Measurements from ENCODE around the gene CCNB1IP1.
"Not testable (repeated sequence)": the region's sequence is repeated elsewhere in the genome, so short reads cannot be mapped to it uniquely, and the experiment has no call there.

Gene CCNB1IP1, protein sequence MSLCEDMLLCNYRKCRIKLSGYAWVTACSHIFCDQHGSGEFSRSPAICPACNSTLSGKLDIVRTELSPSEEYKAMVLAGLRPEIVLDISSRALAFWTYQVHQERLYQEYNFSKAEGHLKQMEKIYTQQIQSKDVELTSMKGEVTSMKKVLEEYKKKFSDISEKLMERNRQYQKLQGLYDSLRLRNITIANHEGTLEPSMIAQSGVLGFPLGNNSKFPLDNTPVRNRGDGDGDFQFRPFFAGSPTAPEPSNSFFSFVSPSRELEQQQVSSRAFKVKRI

DNA sequence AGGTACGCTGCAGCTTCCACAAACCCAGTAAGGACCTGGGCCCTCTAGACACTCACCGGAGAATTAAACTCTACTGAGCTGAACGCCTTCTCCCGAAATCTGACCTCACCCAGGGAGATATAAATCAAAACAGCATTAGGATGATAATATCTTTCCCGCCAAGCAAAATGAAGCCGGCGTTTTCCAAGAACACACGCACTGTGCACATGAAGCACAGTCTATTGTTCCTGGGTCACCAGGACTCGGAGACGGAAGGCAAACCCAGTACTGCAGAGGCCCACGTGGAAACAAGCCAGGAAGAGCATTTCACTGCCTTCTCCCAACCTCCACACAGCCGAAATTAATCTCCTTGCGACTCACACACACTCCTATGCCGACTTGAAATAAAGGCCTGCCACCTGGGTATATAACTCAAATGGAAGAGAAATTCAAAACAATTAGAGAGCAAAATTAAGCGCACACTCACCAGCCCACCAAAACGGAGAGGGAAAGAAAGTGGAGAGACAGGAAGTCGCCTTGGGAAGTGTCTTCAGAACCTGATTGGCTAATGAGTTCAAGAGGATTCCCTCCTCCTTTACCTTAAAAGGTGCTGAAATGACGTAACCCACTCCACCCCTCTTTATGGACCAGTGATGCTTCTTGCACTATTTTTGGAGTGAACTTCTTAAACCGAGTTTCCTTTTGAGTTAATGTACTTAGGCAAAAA is at the start of gene CCNB1IP1:
Gene CCNB1IP1, minus strand, starts transcription at position 492 of the 706 bp plus-strand sequence. CDS start 16,756 bp downstream, outside the sequence.
- DNase-seq = peak; percentile 85

DNA sequence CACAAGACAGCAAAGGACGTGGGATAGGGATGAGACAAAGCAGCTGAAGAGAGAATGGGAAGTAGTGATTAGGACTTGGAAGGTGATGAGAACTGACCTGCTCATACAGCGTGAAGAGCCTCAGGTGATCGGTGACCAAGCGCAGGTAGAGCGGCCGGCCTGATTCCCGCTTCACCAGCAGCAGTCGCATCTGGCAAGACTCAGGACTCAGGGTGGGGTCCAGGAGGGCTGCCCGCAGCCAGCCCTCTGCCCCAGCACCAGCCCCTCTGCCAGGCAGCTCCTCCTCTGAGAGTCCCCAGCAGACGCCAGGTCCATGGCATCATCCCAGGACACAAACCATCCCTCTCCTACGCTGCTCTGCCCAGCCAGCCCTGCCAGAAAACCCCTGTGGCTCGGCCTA is 49.4 kb upstream of the CCNB1IP1 start:
- no peak for DNase-seq

DNA sequence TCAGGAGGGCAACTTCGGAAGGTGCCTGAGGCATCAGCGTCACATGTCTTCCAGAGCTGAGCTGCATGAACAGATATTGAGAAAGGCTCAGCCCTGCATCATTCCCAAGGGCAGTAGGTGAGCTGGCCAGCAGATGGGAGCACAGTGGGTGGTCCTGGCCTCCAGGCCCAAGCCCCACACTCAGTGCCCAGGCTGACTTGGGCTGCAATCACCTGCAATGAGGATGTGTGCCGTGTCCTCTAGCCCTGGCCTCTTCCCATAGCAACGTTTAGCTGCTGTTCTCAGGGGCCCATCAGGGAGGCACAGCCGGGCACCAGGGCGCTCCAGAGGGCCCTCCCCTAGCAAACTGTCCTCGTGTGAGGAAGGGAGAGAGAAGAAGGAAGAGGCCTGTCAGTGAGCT is 48.3 kb upstream of the CCNB1IP1 start:
- no peak for DNase-seq

DNA sequence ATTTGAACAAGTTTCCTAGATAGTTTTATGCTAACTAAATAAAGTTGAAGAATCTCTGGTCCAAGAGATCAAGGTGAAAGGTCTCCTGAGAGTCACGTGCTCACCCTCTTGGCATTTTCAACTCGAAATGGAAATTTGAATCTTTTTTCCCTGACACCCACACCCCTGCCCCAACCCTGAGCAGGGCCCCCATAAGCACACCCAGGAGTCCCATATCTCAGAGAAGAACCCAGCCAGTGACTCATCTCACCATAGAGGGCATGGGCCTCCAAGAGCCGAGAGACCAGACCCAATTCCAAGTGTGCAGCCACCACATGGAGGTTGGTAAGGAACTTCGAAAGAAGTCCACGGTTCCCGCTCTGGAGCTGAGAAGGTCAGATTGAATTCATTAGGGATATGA is 47.6 kb upstream of the CCNB1IP1 start:
- DNase-seq = no peak

DNA sequence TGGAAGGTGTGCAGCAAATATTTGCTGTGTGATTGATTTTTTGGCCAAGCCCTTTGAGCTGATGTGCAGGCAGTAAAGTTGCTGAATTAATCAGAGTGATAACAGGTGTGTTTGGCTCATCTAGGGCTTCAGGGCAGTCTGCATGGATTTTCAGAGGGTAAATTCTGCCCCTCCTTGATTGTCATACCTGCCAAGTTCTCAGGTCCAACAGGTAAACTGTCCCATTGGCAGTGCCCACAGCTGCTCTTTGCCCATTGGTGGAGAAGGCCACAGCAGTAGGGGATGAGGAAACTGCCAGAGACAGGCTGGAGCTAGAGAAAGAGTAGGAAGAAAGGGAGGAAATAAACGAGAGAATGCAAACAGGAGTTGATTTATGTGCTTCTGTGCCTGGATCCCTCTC is 46.7 kb upstream of the CCNB1IP1 start:
- no peak for DNase-seq

DNA sequence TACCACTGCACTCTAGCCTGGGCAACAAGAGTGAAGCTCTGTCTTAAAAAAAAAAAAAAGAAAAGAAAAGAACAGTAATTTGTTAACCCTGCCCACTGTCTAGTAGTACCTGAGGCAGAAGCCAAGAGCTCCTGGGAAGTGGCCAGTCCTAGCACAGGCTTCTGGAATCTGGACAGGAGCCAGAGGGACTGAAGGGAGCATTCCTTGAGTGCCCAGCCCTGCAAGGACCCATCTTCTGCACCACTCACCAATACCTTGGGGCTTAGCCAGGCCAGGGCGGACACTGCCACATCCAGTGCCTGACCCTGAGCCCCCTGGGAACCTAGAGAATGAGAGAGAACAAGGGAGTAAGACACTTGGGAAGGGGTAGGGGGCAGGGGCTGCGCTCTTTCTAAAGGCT is 44.1 kb upstream of the CCNB1IP1 start:
- no peak for DNase-seq

DNA sequence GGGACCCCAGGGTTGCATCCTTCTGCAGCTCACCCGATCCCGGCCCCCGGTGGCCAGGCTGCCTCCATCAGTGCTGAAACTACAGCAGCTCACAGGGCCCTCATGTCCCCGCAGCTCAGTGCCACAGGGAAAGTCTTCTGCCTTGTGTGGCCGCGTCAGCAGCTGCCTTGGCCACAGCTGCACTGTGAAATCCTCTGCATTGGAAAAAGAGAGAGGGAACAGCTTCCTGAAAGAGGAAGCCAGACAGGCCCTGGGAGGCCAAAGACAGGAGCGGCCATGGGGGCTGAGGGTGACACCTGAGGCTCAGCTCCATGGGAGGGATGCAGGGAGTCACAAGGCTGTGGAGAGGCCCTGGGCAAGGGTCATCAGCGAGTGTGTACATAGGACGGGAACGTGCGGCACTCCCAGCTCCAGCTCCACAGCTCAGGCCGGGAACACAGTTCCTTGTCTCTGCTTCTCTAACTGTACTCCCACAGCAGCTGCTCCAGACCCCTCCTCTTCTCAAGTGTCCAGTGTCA is 43.1 kb upstream of the CCNB1IP1 start:
- no peak for DNase-seq

DNA sequence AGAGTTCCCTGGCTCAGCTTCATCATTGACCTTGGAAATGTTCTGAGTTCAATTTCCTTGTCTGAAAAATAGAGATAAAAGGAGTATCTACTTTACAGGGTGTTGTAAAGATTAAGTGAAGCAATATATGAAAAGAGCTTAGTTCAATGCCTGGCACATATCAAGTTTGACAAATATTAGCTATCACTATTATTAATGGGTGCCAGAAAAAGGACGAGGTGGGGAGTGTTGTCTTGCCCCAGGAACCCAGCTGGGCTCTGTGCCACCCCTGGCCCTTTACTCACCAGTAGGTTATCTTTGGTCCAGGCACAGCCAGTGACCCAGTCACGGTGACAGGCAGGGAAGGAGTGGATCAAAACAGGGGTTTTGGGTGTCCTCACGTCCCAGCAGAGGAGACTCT is 42.4 kb upstream of the CCNB1IP1 start:
- DNase-seq = no peak

DNA sequence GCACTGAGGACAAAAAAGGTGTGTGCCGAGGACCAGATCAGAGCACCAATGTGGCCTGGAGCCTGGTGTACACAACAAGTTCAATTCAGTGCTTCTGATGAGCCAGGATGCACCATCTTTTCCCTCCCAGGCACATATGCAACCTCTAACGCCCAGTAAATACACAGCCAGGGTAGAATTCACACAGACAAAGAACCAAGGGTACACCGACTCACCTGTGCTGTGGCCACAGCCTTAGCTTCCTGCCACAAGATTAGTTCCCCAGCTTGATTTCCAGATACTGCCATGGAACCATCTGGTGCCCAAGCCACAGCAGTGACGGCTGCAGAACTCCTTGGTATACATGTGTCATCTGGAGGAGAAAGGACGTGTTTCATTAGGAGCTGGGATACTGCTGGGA is 39.7 kb upstream of the CCNB1IP1 start:
- DNase-seq = no peak

DNA sequence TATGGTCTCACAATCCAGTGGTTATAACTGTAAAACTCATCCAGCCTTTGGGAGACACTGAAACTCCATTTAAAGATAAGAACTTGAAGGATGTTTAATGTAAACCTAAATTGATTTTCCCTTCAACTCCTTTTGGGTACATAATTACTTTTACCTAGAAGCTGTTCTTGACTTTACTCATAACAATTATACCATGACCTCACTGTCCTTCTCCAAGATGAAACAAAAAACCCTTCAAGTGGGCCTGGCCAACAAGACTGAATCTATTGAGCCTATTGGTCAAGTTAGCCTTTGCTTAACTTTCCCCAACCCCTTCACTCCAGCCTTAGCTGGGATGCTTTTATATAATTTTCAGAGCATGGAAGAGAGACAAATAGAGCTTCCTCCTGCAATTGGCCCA is 32.8 kb upstream of the CCNB1IP1 start:
- no peak for DNase-seq

DNA sequence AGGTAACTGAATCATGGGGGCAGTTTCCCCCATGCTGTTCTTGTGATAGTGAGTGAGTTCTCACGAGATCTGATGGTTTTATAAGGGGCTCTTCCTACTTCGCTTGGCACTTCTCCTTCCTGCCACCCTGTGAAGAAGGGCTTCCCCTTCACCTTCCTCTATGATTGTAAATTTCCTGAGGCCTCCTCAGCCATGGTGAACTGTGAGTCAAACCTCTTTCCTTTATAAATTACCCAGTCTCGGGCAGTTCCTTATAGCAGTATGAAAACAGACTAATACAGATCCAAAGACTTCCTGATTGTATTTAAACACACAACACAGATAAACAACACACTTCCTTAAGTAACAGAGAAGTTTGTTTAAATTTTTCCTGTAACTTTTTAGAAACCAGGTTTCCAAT is 25.4 kb upstream of the CCNB1IP1 start:
- not testable (repeated sequence) for DNase-seq

DNA sequence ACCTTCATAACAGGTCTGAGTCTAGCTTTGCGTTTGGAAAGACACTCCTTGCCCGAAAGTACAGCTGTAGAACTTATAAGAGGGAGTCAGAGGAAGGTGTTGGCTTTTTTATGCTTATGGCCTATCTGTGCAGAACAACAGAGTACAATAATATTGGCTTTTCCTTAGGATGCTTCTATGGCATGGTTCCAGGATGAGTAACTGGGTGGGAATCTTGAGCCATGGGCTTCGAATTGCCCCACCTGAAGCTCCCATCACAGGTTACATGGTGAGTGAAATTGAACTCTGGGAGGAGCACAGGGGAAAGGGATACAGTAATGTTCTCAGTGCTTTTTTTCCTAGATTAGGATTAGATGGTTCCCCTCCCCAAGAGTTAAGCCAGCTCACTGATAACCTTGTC is 23.3 kb upstream of the CCNB1IP1 start:
- DNase-seq = no peak

DNA sequence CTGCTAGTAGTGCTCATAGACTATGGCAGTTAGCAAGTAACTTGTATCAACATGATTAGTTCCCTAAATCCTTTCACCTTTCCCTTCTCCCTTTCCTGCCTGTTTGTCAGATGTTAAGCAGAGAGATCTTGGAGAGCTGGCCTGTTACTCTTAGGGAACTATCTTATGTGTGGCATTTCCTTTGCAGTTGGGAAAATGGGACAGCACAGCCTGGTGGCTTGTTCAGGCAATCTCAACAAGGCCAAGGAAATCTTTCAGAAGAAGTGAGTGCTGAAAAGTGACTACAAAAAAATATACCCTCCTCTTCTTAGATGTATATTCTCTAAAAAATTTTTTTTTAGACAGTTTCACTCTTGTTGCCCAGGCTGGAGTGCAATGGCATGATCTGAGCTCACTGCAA is 17.8 kb upstream of the CCNB1IP1 start:
- no peak for DNase-seq

DNA sequence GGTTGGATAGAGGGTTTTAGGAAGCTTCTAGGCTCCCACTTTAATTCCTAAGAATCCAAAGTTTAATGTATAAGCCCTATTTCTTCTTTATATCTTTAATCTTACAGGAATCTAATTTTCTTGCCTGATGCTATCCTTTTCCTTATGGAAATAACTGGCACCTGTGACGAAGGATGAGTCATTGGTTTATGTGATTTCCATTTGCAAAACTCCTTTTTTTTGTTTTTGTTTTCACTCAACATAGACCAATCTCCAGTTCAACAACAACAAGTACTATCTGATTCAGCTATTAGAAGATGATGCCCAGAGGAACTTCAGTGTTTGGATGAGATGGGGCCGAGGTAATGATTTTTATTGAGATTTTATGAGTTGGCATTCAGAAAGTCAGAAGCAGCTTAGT is 17.2 kb upstream of the CCNB1IP1 start:
- DNase-seq = no peak

DNA sequence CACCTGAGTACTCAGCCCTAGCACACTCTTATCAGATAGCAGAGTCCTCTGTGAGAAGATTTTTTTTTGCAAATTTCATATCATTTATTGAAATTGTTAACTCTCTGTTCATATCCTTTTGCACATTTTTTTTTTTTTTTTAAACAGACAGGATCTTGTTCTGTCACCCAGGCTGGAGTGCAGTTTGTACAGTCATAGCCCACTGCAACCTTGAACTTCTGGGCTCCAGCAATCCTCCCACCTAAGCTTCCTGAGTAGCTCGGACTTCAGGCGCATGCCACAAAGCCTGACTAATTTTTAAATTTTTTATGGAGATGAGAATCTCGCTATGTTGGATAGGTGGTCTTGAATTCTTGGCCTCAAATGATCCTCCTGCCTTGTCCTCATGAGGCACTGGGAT is 14.7 kb upstream of the CCNB1IP1 start:
- DNase-seq = no peak

DNA sequence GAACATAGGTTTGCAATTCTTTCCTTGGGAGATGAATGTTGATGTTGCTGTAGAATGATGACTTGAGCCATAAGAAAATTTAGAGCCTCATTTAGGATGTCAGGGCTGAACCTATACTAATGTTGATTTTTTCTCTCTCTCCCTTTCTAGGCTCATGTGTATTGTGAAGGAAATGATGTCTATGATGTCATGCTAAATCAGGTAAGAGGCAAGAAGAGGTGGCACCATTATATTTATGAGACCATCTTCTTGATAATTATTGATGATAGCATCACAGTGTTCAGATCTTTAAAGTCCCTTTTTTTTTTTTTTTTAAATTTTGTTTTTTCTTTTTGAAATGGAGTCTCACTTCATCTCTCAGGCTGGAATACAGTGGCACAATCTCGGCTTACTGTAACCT is 13.6 kb upstream of the CCNB1IP1 start:
- DNase-seq = no peak

DNA sequence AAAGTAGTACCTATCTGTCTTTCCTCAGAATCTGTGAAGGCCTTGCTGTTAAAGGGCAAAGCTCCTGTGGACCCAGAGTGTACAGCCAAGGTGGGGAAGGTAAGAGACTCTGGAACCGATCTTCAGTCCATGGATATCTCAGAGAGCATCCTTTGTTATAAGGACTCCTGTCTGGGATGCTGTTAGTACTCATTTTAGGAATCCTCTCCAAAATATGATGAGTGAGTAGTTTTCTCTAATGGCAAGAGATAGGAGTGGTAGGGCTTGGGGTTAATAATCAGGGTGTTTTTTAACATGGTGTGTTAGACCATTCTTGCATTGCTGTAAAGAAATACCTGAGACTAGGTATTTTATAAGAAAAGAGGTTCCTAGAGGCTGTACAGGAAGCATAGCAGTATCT is 12.3 kb upstream of the CCNB1IP1 start:
- no peak for DNase-seq

DNA sequence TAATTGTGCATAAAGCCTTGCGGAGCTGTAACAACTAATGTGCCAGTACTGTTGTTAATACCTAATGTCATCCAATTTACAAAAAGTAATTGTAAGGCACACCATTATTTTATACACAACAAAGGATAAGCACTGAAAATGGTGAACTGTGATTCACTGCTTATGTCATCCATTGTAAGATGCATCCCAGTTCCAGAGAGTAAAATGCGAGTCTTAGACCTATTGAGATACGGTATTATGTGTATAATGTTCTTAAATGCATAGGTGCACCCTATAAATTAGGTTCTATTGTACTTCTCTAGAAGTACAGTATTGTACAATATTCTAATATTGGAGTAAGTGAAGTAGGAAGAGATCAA is 10.8 kb upstream of the CCNB1IP1 start:
- DNase-seq = no peak

DNA sequence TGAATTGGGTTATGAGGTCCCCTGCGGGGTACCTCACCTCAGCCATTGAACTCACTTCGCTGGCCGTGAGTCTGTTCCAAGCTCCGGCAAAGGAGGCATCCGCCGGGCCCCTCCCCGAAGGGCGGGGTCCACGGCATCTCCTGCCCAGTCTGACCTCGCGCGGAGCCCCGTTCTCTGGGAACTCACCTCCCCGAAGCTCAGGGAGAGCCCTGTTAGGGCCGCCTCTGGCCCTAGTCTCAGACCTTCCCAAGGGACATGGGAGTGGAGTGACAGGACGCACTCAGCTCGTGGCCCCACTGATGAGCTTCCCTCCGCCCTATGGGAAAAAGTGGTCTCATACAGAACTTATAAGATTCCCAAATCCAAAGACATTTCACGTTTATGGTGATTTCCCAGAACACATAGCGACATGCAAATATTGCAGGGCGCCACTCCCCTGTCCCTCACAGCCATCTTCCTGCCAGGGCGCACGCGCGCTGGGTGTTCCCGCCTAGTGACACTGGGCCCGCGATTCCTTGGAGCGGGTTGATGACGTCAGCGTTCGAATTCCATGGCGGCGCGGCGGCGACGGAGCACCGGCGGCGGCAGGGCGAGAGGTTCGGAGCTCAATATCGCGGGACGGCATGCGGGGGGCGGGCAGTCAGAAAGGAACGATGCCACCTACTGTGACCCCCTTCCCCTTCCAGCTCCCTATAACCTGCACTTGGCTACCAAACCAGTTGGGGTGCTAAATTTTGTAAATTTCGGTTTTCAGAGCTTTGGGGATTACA is 10.2 kb upstream of the CCNB1IP1 start, which contains the start of gene PARP2:
Gene PARP2, plus strand, starts transcription at position 544 of the 770 bp plus-strand sequence. Its CDS starts 7 bp downstream, at position 551.
- DNase-seq = peak; percentile 100

DNA sequence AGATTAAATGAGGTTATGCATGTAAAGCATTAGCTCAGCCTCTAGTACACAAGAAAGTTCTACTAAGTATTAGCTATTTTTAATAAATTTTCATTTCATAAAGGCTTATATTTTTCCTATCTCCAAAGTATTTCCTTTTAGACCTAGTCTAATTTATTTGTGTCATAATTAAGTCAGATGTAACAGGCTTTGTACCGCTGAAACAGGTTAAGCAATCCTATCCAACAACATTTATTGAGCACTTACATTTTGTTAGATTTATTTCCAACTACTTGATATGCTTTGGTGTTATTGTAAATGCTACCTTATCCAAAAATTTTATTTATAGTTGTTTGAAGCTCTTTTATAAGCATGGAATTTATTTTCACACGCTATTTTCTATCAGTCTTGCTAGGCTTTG is 8.6 kb upstream of the CCNB1IP1 start:
- no peak for DNase-seq

DNA sequence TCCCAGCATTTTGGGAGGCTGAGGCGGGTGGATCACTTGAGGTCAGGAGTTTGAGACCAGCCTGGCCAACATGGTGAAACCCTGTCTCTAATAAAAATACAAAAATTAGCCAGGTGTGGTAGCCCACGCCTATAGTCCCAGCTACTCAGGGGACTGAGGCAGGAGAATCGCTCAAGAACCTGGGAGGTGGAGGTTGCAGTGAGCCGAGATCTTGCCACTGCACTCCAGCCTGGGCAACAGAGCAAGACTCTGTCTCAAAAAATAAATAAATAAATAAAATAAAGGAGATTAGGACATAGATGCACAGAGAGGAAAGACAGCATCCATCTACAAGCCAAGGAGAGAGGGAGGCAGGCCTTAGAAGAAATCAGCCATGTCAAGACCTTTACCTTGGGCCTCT is 8.0 kb upstream of the CCNB1IP1 start:
- DNase-seq = not testable (repeated sequence)

DNA sequence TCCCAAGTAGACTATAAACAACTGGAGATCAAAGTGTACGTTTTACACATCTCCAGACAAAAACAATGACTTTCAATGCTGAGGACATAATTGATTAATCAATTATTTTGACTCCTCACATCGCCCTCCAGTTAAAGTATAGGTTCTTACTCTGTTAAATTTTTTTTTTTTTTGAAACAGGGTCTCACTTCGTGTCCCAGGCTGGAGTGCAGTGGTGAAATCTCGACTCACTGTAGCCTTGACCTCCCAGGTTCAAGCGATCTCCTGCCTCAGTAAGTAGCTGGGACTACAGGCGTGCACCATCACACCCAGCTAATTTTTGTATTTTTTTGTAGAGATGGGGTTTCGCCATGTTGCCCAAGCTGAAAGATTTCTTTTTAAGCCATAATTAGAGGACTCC is 938 bp upstream of the CCNB1IP1 start:
- no peak for DNase-seq

DNA sequence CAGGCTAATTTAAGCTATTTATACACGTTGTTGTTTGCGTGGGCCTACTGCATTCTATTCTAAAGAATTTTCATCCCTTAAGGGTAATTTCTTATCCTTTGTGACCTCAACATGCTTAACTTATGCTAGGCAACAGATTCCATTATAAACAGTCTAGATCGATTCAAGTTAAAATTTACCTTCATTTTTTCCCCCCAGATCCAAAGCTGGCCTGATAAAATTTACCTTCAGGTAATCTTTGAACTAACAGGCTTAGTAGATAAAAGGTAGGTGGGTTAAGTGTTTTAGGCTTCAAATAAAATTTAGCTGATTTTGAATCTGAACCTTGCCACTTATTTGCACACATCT is 389 bp upstream of the CCNB1IP1 start:
- DNase-seq = no peak

DNA sequence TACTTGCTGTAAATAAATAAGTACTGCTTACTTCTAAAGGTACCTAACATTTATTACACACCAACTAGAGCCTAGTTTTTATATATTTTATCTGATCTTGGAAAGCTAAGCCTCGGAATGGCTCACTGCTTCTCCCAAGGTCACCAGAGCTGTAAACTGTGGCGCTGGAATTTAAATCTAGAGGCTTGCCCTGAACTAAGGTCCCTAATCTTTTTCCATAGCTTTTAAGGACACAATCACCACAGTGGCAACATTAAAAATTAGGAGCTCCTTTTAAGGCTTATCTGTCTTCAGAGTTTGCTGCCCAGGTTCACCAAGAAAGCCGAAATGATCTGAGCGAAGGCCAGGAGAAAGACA is 670 bp downstream of the CCNB1IP1 start:
- no peak for DNase-seq

All from NCI-H1105 (cell line).